PC-3 (cell line): Measurements from ENCODE around the gene ATP1B4.

Experiments used
- CTCF ChIP-seq: fragments of 300-600 bp; sonication (generic); conservative IDR thresholded peaks from 2 replicates; pipeline ENCODE4 v1.5.1; 2017; ENCODE audit warnings: antibody characterized with exemption, low read depth, mild to moderate bottlenecking, low read length
- EZH2 ChIP-seq: fragments of 300-600 bp; sonication (generic); IDR thresholded peaks from one replicate; pipeline ENCODE4 v1.6.1; 2017; ENCODE audit warnings: antibody characterized with exemption, mild to moderate bottlenecking, low read length; ENCODE audit not compliant: unreplicated experiment

GRCh38 chrX:120350450-120351138, 11.3 kb upstream of the ATP1B4 start:
- TF ChIP-seq CTCF (no peak), EZH2 (no peak)
